HL-60 (cell line): ENCODE results near the gene AK1.

ENCODE experiments used
- DNase-seq, 2 experiments: peaks; one replicate each; pipeline ENCODE4 v3.0.0-alpha.2; 2010 to 2020; ENCODE audit warnings: low read depth in 1 of 2, low spot score in 1 of 2
- H3K27ac ChIP-seq: fragments of 250-450 bp; sonication (Bioruptor Pico); replicated peaks from 2 replicates; pipeline ENCODE4 v1.5.1; 2020; ENCODE audit warnings: mild to moderate bottlenecking, moderate library complexity
- H3K27me3 ChIP-seq: fragments of 250-450 bp; sonication (Bioruptor Pico); 2 replicates; pipeline ENCODE4 v1.5.1; 2021; ENCODE audit warnings: mild to moderate bottlenecking, moderate library complexity; ENCODE audit not compliant: insufficient read depth, poor library complexity, severe bottlenecking
- H3K4me3 ChIP-seq: replicated peaks from 2 replicates; pipeline ENCODE4 v1.5.1; 2011; ENCODE audit warnings: mild to moderate bottlenecking, control low read depth, low read length; ENCODE audit not compliant: insufficient read depth
- CTCF ChIP-seq: IDR thresholded peaks from one replicate; pipeline ENCODE4 v1.5.1; 2011; ENCODE audit warnings: low read length, control low read depth, inconsistent platforms; ENCODE audit not compliant: insufficient read depth
- GABPA ChIP-seq: IDR thresholded peaks from 2 replicates; pipeline ENCODE4 v1.6.1; 2012; ENCODE audit warnings: low read depth
- POLR2AphosphoS5 ChIP-seq: IDR thresholded peaks from 2 replicates; pipeline ENCODE4 v1.6.1; 2012; ENCODE audit warnings: low read depth
- REST ChIP-seq: IDR thresholded peaks from 2 replicates; pipeline ENCODE4 v1.6.1; 2012; ENCODE audit warnings: low read depth; ENCODE audit not compliant: insufficient replicate concordance
- SPI1 ChIP-seq: IDR thresholded peaks from 2 replicates; pipeline ENCODE4 v1.6.1; 2012; ENCODE audit warnings: low read depth, mild to moderate bottlenecking, borderline replicate concordance

AK1 gene

GRCh38 chr9:127913682-127914081 lies 36.2 kb upstream of the AK1 start:
- no peak for DNase-seq
- no peak overlapping the region for H3K27ac ChIP-seq
- TF ChIP-seq GABPA (no peak), CTCF (no peak), SPI1 (no peak), POLR2AphosphoS5 (no peak), REST (no peak)
- H3K27me3 ChIP-seq = no peaks in the 10 kb centered on the region
- no peak overlapping the region for H3K4me3 ChIP-seq

GRCh38 chr9:127912882-127913281 lies 35.4 kb upstream of the AK1 start:
- no peak for TF ChIP-seq GABPA
- TF ChIP-seq SPI1 = peak; percentile 44; the same call in 1 of the 2 replicates
- TF ChIP-seq REST = no peak
- TF ChIP-seq POLR2AphosphoS5 = no peak
- TF ChIP-seq CTCF = no peak
- Histone ChIP-seq H3K27ac (no peak overlapping the region), H3K27me3 (no peaks in the 10 kb centered on the region), H3K4me3 (no peak overlapping the region)
- no peak for DNase-seq

- TF ChIP-seq REST (no peak), GABPA (no peak), POLR2AphosphoS5 (no peak), SPI1 (no peak), CTCF (no peak)
- DNase-seq = no peak
- no peak overlapping the region for H3K4me3 ChIP-seq
These were observed 34.8 kb upstream of the AK1 start for GRCh38 chr9:127912296-127912695.

More at GRCh38 chr9:127912296-127912695, 34.8 kb upstream of the AK1 start:
- H3K27ac ChIP-seq = no peak overlapping the region
- H3K27me3 ChIP-seq = no peaks in the 10 kb centered on the region
